Ishikawa (cell line): Measurements from ENCODE around the gene ABCA2.
A peak's percentile ranks its signal among the peaks of the same experiment; 100 is the strongest.

Experiments used
- CEBPB ChIP-seq: IDR thresholded peaks from 2 replicates; pipeline ENCODE4 v1.6.1; 2012
- CREB1 ChIP-seq: IDR thresholded peaks from 2 replicates; pipeline ENCODE4 v1.6.1; 2012; ENCODE audit warnings: low read depth
- EGR1 ChIP-seq: IDR thresholded peaks from 2 replicates; pipeline ENCODE4 v1.6.1; 2012
- EP300 ChIP-seq: IDR thresholded peaks from 2 replicates; pipeline ENCODE4 v1.6.1; 2012; ENCODE audit warnings: borderline replicate concordance
- FOXM1 ChIP-seq: IDR thresholded peaks from 2 replicates; pipeline ENCODE4 v1.6.1; 2012; ENCODE audit warnings: low read depth, borderline replicate concordance
- NFIC ChIP-seq: IDR thresholded peaks from 2 replicates; pipeline ENCODE4 v1.6.1; 2012
- RAD21 ChIP-seq: IDR thresholded peaks from 2 replicates; pipeline ENCODE4 v1.6.1; 2012; ENCODE audit warnings: low read depth
- TAF1 ChIP-seq: IDR thresholded peaks from 2 replicates; pipeline ENCODE4 v1.6.1; 2012; ENCODE audit warnings: low read depth, mild to moderate bottlenecking
- TCF12 ChIP-seq: IDR thresholded peaks from 2 replicates; pipeline ENCODE4 v1.6.1; 2012; ENCODE audit warnings: low read depth
- TEAD4 ChIP-seq: IDR thresholded peaks from 2 replicates; pipeline ENCODE4 v1.6.1; 2012
- YY1 ChIP-seq: IDR thresholded peaks from 2 replicates; pipeline ENCODE4 v1.6.1; 2012; ENCODE audit warnings: low read depth
- ZBTB7A ChIP-seq: IDR thresholded peaks from 2 replicates; pipeline ENCODE4 v1.6.1; 2012; ENCODE audit warnings: low read depth
- TF ChIP-seq, protein P1 (sequence below): IDR thresholded peaks from 2 replicates; pipeline ENCODE4 v1.6.1; 2012; ENCODE audit warnings: low read depth, mild to moderate bottlenecking
- TF ChIP-seq, protein P2 (sequence below): IDR thresholded peaks from 2 replicates; pipeline ENCODE4 v1.6.1; 2012
- TF ChIP-seq, protein P3 (sequence below): IDR thresholded peaks from 2 replicates; pipeline ENCODE4 v1.6.1; 2012

ABCA2 gene

DNA sequence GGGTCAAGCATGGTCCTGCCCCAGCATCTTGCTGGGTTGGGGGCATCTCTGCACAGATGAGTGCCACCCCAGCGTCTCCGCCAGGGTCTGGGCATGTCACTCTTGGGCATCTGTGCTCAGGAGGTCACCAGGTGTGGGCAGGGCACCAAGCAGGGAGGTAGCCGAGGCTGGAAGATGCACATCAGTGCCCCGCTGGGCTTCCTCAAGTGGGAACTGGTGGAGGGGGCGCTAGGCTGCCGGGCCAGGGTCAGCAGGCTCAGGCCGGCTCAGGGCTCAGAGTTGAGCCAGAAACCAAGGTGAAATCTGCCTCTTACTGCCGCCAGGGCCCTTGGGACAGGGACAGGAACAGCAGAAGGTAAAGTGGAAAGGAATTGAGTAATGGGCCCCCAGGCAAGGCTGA lies 7.9 kb upstream of the ABCA2 start:
- TF ChIP-seq YY1: no peak
- TF ChIP-seq TEAD4: no peak
- no peak for TF ChIP-seq ZBTB7A
- TF ChIP-seq NFIC: no peak

DNA sequence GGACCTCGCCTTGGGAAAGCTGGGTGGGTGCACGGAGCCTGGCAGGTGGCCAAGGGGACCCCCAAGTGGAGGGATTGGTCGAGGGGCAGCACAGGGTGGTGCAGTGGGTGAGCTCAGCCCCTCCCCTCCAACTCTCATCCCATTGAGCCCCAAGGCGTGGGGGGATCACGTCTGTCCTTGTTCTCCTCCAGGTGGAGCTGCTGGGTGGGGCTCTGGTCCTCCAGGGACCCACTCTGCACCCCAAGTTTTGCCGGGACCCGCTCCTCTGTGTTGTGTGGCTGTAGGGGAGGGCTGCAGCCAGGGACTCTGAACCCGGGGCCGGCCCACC lies 7.4 kb upstream of the ABCA2 start:
- TF ChIP-seq CEBPB (no peak), EGR1 (no peak), TCF12 (no peak), TAF1 (no peak), NFIC (no peak), EP300 (no peak), RAD21 (no peak), TEAD4 (no peak), FOXM1 (no peak)
- TF ChIP-seq, protein P1, sequence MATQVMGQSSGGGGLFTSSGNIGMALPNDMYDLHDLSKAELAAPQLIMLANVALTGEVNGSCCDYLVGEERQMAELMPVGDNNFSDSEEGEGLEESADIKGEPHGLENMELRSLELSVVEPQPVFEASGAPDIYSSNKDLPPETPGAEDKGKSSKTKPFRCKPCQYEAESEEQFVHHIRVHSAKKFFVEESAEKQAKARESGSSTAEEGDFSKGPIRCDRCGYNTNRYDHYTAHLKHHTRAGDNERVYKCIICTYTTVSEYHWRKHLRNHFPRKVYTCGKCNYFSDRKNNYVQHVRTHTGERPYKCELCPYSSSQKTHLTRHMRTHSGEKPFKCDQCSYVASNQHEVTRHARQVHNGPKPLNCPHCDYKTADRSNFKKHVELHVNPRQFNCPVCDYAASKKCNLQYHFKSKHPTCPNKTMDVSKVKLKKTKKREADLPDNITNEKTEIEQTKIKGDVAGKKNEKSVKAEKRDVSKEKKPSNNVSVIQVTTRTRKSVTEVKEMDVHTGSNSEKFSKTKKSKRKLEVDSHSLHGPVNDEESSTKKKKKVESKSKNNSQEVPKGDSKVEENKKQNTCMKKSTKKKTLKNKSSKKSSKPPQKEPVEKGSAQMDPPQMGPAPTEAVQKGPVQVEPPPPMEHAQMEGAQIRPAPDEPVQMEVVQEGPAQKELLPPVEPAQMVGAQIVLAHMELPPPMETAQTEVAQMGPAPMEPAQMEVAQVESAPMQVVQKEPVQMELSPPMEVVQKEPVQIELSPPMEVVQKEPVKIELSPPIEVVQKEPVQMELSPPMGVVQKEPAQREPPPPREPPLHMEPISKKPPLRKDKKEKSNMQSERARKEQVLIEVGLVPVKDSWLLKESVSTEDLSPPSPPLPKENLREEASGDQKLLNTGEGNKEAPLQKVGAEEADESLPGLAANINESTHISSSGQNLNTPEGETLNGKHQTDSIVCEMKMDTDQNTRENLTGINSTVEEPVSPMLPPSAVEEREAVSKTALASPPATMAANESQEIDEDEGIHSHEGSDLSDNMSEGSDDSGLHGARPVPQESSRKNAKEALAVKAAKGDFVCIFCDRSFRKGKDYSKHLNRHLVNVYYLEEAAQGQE: no peak

DNA sequence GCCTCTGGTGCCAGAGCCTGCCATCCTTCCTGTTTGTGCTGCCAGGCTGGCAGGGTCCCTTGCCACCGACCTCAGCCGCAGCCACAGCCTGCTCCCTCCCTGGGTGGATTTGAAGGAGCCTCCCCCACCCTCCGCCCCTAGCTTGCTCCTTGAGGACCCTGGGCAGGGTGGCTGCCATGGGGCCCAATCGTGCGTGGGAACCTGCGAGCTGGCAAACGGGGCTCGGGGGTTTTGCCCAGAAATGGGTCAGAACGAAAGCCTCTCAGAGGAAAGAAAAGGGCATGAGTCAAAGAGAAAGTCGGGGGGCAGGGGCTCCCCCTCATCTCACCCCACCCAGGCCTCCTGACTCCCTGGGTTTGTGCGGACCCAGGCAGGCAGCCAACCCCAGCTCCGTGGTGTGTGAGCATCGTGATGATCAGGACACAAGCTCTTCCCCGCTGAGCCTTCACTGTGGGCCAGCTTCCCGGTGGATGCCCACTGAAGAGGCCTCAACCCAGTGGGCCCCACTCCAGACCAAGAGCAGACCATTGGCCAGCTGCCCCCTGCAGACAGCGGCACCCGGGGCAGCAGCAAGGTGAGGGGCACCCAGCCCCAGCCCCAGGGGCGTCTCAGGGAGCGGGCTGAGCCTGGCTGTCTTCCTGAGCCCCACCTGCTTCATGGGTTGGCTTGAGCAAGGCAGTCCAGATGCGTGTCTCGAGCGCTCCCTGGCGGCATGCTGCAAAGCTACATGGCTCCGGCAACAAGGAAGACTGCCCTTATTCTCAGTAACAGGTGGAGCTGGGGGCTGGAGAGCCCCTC lies 6.9 kb upstream of the ABCA2 start:
- TF ChIP-seq EP300 (no peak), CEBPB (no peak), RAD21 (peak; percentile 95), ZBTB7A (0 out of 2 replicates have a peak, but pooled peaks have one; percentile 10), TAF1 (no peak), FOXM1 (no peak)
- TF ChIP-seq, protein P2, sequence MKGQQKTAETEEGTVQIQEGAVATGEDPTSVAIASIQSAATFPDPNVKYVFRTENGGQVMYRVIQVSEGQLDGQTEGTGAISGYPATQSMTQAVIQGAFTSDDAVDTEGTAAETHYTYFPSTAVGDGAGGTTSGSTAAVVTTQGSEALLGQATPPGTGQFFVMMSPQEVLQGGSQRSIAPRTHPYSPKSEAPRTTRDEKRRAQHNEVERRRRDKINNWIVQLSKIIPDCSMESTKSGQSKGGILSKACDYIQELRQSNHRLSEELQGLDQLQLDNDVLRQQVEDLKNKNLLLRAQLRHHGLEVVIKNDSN: no peak
- TF ChIP-seq, protein P1: no peak

DNA sequence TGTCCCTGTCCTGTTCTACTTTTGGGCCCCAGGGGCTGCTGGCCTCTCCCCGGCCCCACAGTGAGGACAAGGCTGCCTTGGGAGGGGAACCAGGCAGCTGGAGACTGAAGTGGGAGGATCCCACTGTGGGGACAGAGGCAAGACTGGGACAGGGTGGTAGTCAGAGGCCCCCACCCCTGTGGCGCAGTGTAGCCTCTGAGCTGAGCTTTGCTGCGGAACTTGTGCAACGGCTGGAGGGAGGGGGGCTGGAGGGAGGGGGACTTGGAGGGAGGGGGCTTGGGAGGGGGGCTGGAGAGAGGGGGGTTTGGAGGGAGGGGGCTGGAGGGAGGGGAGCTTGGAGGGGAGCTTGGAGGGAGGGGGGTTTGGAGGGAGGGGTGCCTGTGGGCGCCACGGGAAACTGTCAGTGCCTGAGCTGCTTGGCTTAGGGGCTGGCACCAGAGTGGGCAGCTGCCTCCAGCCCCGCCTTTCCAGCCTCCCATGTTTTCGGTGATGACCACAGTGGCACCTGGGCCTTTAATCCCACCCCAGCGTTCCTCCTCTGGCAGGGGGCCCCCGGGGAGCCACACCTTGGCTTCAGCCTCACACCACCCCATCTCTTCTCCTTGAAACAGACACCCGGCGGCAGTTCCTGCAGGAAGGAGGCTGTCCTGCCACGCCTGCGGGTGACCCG lies 6.1 kb upstream of the ABCA2 start:
- TF ChIP-seq CREB1 (no peak), ZBTB7A (0 out of 2 replicates have a peak, but pooled peaks have one; percentile 14), FOXM1 (no peak), NFIC (no peak)

DNA sequence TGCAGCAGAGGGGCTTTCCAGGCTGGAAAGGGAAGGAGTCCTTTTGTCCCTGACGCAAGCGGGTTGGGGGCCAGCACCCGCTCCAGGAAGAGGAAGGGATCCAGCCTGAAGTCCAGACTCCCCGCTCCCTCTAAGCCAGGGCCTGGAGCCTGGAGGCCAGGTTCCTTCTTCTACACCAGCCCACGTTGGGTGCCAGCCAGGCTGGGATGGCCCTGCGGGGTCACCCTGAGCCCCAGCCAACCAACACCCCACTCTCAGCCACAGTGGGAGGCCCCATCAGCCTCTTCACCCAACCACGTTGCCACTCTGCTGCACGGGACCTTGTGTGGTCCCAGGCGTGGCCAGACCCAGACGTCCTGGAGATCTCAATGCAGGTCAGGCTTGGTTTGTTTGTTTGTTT lies 4.8 kb upstream of the ABCA2 start:
- no peak for TF ChIP-seq NFIC
- no peak for TF ChIP-seq CEBPB
- TF ChIP-seq TEAD4: no peak
- TF ChIP-seq ZBTB7A: no peak
- no peak for TF ChIP-seq CREB1
- TF ChIP-seq FOXM1: no peak
- no peak for TF ChIP-seq EGR1
- TF ChIP-seq RAD21: no peak
- TF ChIP-seq YY1: no peak
- TF ChIP-seq, protein P2: no peak
- TF ChIP-seq EP300: no peak
- no peak for TF ChIP-seq TAF1
- TF ChIP-seq, protein P1: no peak
- TF ChIP-seq, protein P3, sequence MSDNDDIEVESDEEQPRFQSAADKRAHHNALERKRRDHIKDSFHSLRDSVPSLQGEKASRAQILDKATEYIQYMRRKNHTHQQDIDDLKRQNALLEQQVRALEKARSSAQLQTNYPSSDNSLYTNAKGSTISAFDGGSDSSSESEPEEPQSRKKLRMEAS: no peak
- TF ChIP-seq TCF12: no peak
